GM23338 (cell line): ENCODE data around the gene GM2A. TPM values are rescaled to one million over a fixed set of nuclear protein-coding genes. Genes with fewer than 3 reads are reported as not detected.

Experiments used
- ATAC-seq: fragments of 200-7000 bp; cut with Tn5 transposase; 3 replicates; pipeline ENCODE4 v1.9.1; 2020
- DNase-seq: peaks from one replicate; pipeline ENCODE4 v3.0.0-alpha.2; 2015; ENCODE audit warnings: low spot score
- H2AFZ ChIP-seq: fragments of 200-600 bp; sonication (generic); 2 replicates; pipeline ENCODE4 v1.8.0; 2016; ENCODE audit warnings: antibody characterized with exemption, mild to moderate bottlenecking, moderate library complexity
- H3F3A ChIP-seq: fragments of 200-600 bp; sonication (generic); replicated peaks from 2 replicates; pipeline ENCODE4 v1.8.0; 2017; ENCODE audit warnings: antibody characterized with exemption, mixed run types, low read depth
- H3K27ac ChIP-seq: fragments of 200-600 bp; sonication (generic); 2 replicates; pipeline ENCODE4 v1.6.1; 2016; ENCODE audit warnings: low read depth
- H3K27me3 ChIP-seq: fragments of 200-600 bp; sonication (generic); 2 replicates; pipeline ENCODE4 v1.8.0; 2016; ENCODE audit warnings: mild to moderate bottlenecking, mixed run types, moderate library complexity; ENCODE audit not compliant: insufficient read depth
- H3K36me3 ChIP-seq: fragments of 200-600 bp; sonication (generic); 2 replicates; pipeline ENCODE4 v1.8.0; 2016; ENCODE audit warnings: mild to moderate bottlenecking; ENCODE audit not compliant: insufficient read depth
- H3K4me1 ChIP-seq: fragments of 200-600 bp; sonication (generic); 2 replicates; pipeline ENCODE4 v1.8.0; 2016; ENCODE audit warnings: mild to moderate bottlenecking, moderate library complexity; ENCODE audit not compliant: insufficient read depth
- H3K4me2 ChIP-seq: fragments of 200-600 bp; sonication (generic); 2 replicates; pipeline ENCODE4 v1.7.1; 2017; ENCODE audit warnings: mixed run types
- H3K4me3 ChIP-seq: fragments of 200-600 bp; sonication (generic); 2 replicates; pipeline ENCODE4 v1.6.1; 2016; ENCODE audit warnings: mixed run types
- H3K79me2 ChIP-seq: fragments of 200-600 bp; sonication (generic); replicated peaks from 2 replicates; pipeline ENCODE4 v1.8.0; 2017; ENCODE audit warnings: mild to moderate bottlenecking; ENCODE audit not compliant: insufficient read depth
- H3K9me2 ChIP-seq: fragments of 200-600 bp; sonication (generic); 2 replicates; pipeline ENCODE4 v1.8.0; 2017; ENCODE audit not compliant: insufficient read depth
- H4K20me1 ChIP-seq: fragments of 200-600 bp; sonication (generic); replicated peaks from 2 replicates; pipeline ENCODE4 v1.8.0; 2017; ENCODE audit warnings: mild to moderate bottlenecking; ENCODE audit not compliant: insufficient read depth
- H3K27ac Mint-ChIP-seq: 2 replicates; pipeline ENCODE4 v1.8.0; 2020; ENCODE audit warnings: inconsistent platforms, mild to moderate bottlenecking, moderate library complexity, mixed read lengths
- H3K27me3 Mint-ChIP-seq: 3 replicates; pipeline ENCODE4 v1.8.0; 2022; ENCODE audit warnings: low read depth, mild to moderate bottlenecking, moderate library complexity, mixed read lengths, inconsistent platforms; ENCODE audit not compliant: insufficient read depth, poor library complexity
- H3K36me3 Mint-ChIP-seq: 3 replicates; pipeline ENCODE4 v1.8.0; 2021; ENCODE audit warnings: low read depth, mild to moderate bottlenecking, inconsistent platforms, moderate library complexity, mixed read lengths
- H3K4me1 Mint-ChIP-seq: 3 replicates; pipeline ENCODE4 v1.8.0; 2020; ENCODE audit warnings: mild to moderate bottlenecking, inconsistent platforms, mixed read lengths
- H3K4me3 Mint-ChIP-seq: 3 replicates; pipeline ENCODE4 v1.8.0; 2021; ENCODE audit warnings: moderate library complexity, mild to moderate bottlenecking, inconsistent platforms, mixed read lengths
- H3K9me3 Mint-ChIP-seq: 3 replicates; pipeline ENCODE4 v1.8.0; 2020; ENCODE audit warnings: moderate library complexity, mild to moderate bottlenecking, inconsistent platforms, mixed read lengths
- CREB1 ChIP-seq: fragments of 250-450 bp; sonication (Bioruptor Pico); IDR thresholded peaks from 2 replicates; pipeline ENCODE4 v1.5.0; 2020; ENCODE audit warnings: low read depth, mild to moderate bottlenecking, moderate library complexity
- EZH2 ChIP-seq: fragments of 200-600 bp; sonication (generic); IDR thresholded peaks from one replicate; pipeline ENCODE4 v1.8.0; 2017; ENCODE audit warnings: antibody characterized with exemption, mild to moderate bottlenecking, low read depth; ENCODE audit not compliant: unreplicated experiment
- EZH2phosphoT487 ChIP-seq: fragments of 200-600 bp; sonication (generic); IDR thresholded peaks from one replicate; pipeline ENCODE4 v1.8.1; 2018; ENCODE audit warnings: antibody characterized with exemption; ENCODE audit not compliant: unreplicated experiment
- JUNB ChIP-seq: IDR thresholded peaks from one replicate; pipeline ENCODE4 v1.6.1; 2016; ENCODE audit warnings: antibody characterized with exemption; ENCODE audit not compliant: unreplicated experiment
- NANOG ChIP-seq: IDR thresholded peaks from 2 replicates; pipeline ENCODE4 v1.6.1; 2016; ENCODE audit warnings: antibody characterized with exemption, borderline replicate concordance
- POLR2AphosphoS5 ChIP-seq: IDR thresholded peaks from 2 replicates; pipeline ENCODE4 v1.6.1; 2016; ENCODE audit warnings: antibody characterized with exemption, low read depth
- STAT1 ChIP-seq: IDR thresholded peaks from one replicate; pipeline ENCODE4 v1.6.1; 2016; ENCODE audit warnings: antibody characterized with exemption; ENCODE audit not compliant: unreplicated experiment
- ZNF114 ChIP-seq: fragments of 250-450 bp; sonication (Bioruptor Pico); IDR thresholded peaks from 2 replicates; pipeline ENCODE4 v1.5.0; 2020; ENCODE audit warnings: mild to moderate bottlenecking, moderate library complexity
- ZNF331 ChIP-seq: fragments of 250-450 bp; sonication (Bioruptor Pico); IDR thresholded peaks from 2 replicates; pipeline ENCODE4 v1.5.0; 2020; ENCODE audit warnings: low read depth, mild to moderate bottlenecking, moderate library complexity
- polyA plus RNA-seq: library from polyadenylated mRNA; unstranded; fragments of >200 nt; fragmentation: Nextera tagmentation; extraction: Ambion mirVana; gene quantifications from 2 replicates; pipeline ENCODE4 v1.2.1, GENCODE V29; 2016
- total RNA-seq: library from RNA; depleted of rRNA; stranded (reverse); fragments of >200 nt; shearing (Covaris generic); gene quantifications from 2 replicates; pipeline ENCODE4 v1.2.3, GENCODE V29; 2014
- TF ChIP-seq, protein P1 (sequence below): fragments of 250-450 bp; sonication (Bioruptor Pico); IDR thresholded peaks from 2 replicates; pipeline ENCODE4 v1.5.0; 2020; ENCODE audit warnings: mild to moderate bottlenecking, moderate library complexity
- TF ChIP-seq, protein P2 (sequence below): IDR thresholded peaks from 2 replicates; pipeline ENCODE4 v1.6.1; 2016; ENCODE audit warnings: antibody characterized with exemption
- TF ChIP-seq, protein P3 (sequence below): IDR thresholded peaks from one replicate; pipeline ENCODE4 v1.6.1; 2018; ENCODE audit warnings: antibody characterized with exemption; ENCODE audit not compliant: unreplicated experiment
- TF ChIP-seq, protein P4 (sequence below), 2 experiments: fragments of 200-600 bp in 1 of 2; sonication (generic) in 1 of 2; conservative IDR thresholded peaks; 2 replicates each; pipeline versions ENCODE4 v1.5.1 to v1.6.1; 2016 to 2017; ENCODE audit warnings: antibody characterized with exemption in 2 of 2, low read depth in 2 of 2, mild to moderate bottlenecking in 2 of 2, moderate library complexity in 1 of 2

Gene GM2A
- total and polyA plus RNA-seq, 2 experiments from 2014 or later, result 9.8 to 27.8 TPM

DNA sequence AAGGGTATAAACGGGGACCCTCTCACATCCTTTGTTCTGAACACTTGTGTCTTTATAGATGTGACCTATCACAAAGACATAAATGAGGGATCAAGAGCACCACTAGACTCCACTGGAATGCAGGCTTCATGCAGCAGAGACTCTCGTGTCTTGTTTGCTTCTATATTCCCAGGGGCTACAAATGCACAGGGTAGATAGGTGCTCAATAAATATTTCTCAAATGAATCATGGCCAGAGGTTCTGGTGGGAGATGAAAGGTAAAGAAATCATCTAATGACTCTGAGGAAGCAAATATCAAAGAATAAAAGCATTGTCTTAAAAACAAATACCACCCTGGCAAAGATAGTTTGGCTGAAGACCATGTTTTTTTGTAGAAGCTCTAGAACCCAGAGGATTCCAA lies 44.0 kb downstream of the GM2A start:
- TF ChIP-seq STAT1 (no peak), EZH2phosphoT487 (no peak), EZH2 (no peak), POLR2AphosphoS5 (no peak), JUNB (no peak), CREB1 (CRISPR knock-in tag) (no peak), NANOG (no peak), ZNF114 (CRISPR knock-in tag) (no peak), ZNF331 (CRISPR knock-in tag) (no peak)
- TF ChIP-seq, protein P1, sequence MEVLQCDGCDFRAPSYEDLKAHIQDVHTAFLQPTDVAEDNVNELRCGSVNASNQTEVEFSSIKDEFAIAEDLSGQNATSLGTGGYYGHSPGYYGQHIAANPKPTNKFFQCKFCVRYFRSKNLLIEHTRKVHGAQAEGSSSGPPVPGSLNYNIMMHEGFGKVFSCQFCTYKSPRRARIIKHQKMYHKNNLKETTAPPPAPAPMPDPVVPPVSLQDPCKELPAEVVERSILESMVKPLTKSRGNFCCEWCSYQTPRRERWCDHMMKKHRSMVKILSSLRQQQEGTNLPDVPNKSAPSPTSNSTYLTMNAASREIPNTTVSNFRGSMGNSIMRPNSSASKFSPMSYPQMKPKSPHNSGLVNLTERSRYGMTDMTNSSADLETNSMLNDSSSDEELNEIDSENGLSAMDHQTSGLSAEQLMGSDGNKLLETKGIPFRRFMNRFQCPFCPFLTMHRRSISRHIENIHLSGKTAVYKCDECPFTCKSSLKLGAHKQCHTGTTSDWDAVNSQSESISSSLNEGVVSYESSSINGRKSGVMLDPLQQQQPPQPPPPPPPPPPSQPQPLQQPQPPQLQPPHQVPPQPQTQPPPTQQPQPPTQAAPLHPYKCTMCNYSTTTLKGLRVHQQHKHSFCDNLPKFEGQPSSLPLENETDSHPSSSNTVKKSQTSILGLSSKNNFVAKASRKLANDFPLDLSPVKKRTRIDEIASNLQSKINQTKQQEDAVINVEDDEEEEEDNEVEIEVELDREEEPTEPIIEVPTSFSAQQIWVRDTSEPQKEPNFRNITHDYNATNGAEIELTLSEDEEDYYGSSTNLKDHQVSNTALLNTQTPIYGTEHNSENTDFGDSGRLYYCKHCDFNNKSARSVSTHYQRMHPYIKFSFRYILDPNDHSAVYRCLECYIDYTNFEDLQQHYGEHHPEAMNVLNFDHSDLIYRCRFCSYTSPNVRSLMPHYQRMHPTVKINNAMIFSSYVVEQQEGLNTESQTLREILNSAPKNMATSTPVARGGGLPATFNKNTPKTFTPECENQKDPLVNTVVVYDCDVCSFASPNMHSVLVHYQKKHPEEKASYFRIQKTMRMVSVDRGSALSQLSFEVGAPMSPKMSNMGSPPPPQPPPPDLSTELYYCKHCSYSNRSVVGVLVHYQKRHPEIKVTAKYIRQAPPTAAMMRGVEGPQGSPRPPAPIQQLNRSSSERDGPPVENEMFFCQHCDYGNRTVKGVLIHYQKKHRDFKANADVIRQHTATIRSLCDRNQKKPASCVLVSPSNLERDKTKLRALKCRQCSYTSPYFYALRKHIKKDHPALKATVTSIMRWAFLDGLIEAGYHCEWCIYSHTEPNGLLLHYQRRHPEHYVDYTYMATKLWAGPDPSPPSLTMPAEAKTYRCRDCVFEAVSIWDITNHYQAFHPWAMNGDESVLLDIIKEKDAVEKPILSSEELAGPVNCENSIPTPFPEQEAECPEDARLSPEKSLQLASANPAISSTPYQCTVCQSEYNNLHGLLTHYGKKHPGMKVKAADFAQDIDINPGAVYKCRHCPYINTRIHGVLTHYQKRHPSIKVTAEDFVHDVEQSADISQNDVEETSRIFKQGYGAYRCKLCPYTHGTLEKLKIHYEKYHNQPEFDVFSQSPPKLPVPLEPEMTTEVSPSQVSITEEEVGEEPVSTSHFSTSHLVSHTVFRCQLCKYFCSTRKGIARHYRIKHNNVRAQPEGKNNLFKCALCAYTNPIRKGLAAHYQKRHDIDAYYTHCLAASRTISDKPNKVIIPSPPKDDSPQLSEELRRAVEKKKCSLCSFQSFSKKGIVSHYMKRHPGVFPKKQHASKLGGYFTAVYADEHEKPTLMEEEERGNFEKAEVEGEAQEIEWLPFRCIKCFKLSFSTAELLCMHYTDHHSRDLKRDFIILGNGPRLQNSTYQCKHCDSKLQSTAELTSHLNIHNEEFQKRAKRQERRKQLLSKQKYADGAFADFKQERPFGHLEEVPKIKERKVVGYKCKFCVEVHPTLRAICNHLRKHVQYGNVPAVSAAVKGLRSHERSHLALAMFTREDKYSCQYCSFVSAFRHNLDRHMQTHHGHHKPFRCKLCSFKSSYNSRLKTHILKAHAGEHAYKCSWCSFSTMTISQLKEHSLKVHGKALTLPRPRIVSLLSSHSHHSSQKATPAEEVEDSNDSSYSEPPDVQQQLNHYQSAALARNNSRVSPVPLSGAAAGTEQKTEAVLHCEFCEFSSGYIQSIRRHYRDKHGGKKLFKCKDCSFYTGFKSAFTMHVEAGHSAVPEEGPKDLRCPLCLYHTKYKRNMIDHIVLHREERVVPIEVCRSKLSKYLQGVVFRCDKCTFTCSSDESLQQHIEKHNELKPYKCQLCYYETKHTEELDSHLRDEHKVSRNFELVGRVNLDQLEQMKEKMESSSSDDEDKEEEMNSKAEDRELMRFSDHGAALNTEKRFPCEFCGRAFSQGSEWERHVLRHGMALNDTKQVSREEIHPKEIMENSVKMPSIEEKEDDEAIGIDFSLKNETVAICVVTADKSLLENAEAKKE (CRISPR knock-in tag), result no peak
- TF ChIP-seq, protein P2, sequence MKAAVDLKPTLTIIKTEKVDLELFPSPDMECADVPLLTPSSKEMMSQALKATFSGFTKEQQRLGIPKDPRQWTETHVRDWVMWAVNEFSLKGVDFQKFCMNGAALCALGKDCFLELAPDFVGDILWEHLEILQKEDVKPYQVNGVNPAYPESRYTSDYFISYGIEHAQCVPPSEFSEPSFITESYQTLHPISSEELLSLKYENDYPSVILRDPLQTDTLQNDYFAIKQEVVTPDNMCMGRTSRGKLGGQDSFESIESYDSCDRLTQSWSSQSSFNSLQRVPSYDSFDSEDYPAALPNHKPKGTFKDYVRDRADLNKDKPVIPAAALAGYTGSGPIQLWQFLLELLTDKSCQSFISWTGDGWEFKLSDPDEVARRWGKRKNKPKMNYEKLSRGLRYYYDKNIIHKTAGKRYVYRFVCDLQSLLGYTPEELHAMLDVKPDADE, result no peak
- TF ChIP-seq, protein P3, sequence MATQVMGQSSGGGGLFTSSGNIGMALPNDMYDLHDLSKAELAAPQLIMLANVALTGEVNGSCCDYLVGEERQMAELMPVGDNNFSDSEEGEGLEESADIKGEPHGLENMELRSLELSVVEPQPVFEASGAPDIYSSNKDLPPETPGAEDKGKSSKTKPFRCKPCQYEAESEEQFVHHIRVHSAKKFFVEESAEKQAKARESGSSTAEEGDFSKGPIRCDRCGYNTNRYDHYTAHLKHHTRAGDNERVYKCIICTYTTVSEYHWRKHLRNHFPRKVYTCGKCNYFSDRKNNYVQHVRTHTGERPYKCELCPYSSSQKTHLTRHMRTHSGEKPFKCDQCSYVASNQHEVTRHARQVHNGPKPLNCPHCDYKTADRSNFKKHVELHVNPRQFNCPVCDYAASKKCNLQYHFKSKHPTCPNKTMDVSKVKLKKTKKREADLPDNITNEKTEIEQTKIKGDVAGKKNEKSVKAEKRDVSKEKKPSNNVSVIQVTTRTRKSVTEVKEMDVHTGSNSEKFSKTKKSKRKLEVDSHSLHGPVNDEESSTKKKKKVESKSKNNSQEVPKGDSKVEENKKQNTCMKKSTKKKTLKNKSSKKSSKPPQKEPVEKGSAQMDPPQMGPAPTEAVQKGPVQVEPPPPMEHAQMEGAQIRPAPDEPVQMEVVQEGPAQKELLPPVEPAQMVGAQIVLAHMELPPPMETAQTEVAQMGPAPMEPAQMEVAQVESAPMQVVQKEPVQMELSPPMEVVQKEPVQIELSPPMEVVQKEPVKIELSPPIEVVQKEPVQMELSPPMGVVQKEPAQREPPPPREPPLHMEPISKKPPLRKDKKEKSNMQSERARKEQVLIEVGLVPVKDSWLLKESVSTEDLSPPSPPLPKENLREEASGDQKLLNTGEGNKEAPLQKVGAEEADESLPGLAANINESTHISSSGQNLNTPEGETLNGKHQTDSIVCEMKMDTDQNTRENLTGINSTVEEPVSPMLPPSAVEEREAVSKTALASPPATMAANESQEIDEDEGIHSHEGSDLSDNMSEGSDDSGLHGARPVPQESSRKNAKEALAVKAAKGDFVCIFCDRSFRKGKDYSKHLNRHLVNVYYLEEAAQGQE, result no peak
- TF ChIP-seq, protein P4, sequence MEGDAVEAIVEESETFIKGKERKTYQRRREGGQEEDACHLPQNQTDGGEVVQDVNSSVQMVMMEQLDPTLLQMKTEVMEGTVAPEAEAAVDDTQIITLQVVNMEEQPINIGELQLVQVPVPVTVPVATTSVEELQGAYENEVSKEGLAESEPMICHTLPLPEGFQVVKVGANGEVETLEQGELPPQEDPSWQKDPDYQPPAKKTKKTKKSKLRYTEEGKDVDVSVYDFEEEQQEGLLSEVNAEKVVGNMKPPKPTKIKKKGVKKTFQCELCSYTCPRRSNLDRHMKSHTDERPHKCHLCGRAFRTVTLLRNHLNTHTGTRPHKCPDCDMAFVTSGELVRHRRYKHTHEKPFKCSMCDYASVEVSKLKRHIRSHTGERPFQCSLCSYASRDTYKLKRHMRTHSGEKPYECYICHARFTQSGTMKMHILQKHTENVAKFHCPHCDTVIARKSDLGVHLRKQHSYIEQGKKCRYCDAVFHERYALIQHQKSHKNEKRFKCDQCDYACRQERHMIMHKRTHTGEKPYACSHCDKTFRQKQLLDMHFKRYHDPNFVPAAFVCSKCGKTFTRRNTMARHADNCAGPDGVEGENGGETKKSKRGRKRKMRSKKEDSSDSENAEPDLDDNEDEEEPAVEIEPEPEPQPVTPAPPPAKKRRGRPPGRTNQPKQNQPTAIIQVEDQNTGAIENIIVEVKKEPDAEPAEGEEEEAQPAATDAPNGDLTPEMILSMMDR (conservative IDR thresholded peaks at IDR 0.05; ENCODE audit: low read depth in 2 of 2), result no peak
- Histone ChIP-seq H3K79me2 (no peaks in the 10 kb centered on the region), H2AFZ (no peak overlapping the region), H3K4me1 (no peaks in the 10 kb centered on the region; the same call in 1 of the 2 replicates), H3K9me2 (no peaks in the 10 kb centered on the region), H3K4me3 (no peak overlapping the region), H3K27ac (no peak overlapping the region), H3K27me3 (no peaks in the 10 kb centered on the region), H3K36me3 (no peaks in the 10 kb centered on the region), H4K20me1 (no peaks in the 10 kb centered on the region), H3K4me2 (no peak overlapping the region), H3F3A (no peaks in the 10 kb centered on the region)
- H3K36me3 Mint-ChIP-seq, result no peaks in the 10 kb centered on the region
- ATAC-seq (no peak), DNase-seq (no peak)
- H3K4me3 Mint-ChIP-seq, result no peak overlapping the region
- H3K27ac Mint-ChIP-seq, result no peak overlapping the region
- H3K4me1 Mint-ChIP-seq, result peaks cover 14% of the 10 kb centered on the region
- peaks cover 5% of the 10 kb centered on the region for H3K27me3 Mint-ChIP-seq
- no peaks in the 10 kb centered on the region for H3K9me3 Mint-ChIP-seq
